GM12878 (cell line): ENCODE measurements around the gene MYO1E. TPM values are rescaled to one million over a fixed set of nuclear protein-coding genes. Genes with fewer than 3 reads are reported as not detected.
A peak's percentile ranks its signal among the peaks of the same experiment; 100 is the strongest.

Experiments
- ATAC-seq: fragments of 200-7000 bp; cut with Tn5 transposase; 3 replicates; pipeline ENCODE4 v1.9.1; 2020; ENCODE audit warnings: mild to moderate bottlenecking, moderate library complexity
- BruUV-seq: library from RNA; stranded (reverse); fragments of 400-500 nt; replicated peaks from 2 replicates; lab custom pipeline; 2021; lab: Mats Ljungman, UMichigan
- CTCF ChIA-PET: fragments of 300-600 bp; sonication (Branson Sonifier 250); formaldehyde crosslinking; extraction: SDS; loops from one replicate; lab custom pipeline; 2021; ENCODE audit warnings: inconsistent platforms; lab: Yijun Ruan, JAX
- POLR2A ChIA-PET: fragments of 350-600 bp; formaldehyde crosslinking; extraction: SDS; loops from one replicate; lab custom pipeline; 2021; ENCODE audit warnings: inconsistent platforms; lab: Charles Lee
- RAD21 ChIA-PET: fragments of 300-600 bp; sonication (Branson Sonifier 250); formaldehyde crosslinking; loops from one replicate; lab custom pipeline; 2023; ENCODE audit warnings: antibody characterized with exemption; ENCODE audit not compliant: unreplicated experiment; lab: Charles Lee
- SMC1A ChIA-PET: fragments of 300-600 bp; sonication (Branson Sonifier 250); formaldehyde crosslinking; loops from one replicate; lab custom pipeline; 2023; ENCODE audit not compliant: unreplicated experiment, uncharacterized antibody; lab: Charles Lee
- DNase-seq: peaks from one replicate; pipeline ENCODE4 v3.0.0-alpha.2; 2011; ENCODE audit warnings: low read depth, low spot score
- FAIRE-seq: peaks from 3 replicates; lab custom pipeline; 2011; peaks lifted over from hg19 to GRCh38; lab: Jason Lieb, UNC
- H2AFZ ChIP-seq: 2 replicates; pipeline ENCODE4 v1.6.0; 2011; ENCODE audit warnings: low read depth, low read length, control low read depth; ENCODE audit not compliant: control insufficient read depth
- H3K27ac ChIP-seq: 2 replicates; pipeline ENCODE4 v1.5.1; 2011; ENCODE audit warnings: control low read depth; ENCODE audit not compliant: control insufficient read depth, insufficient read depth
- H3K27me3 ChIP-seq, 2 experiments: replicated peaks in 1 of 2; 2 replicates each; pipeline versions ENCODE4 v1.6.0 to v1.6.1; 2011; ENCODE audit warnings: low read length in 1 of 2; ENCODE audit not compliant: control insufficient read depth in 2 of 2, insufficient read depth in 2 of 2
- H3K36me3 ChIP-seq, 2 experiments: 2 replicates each; pipeline ENCODE4 v1.5.1; 2011; ENCODE audit warnings: low read length in 1 of 2; ENCODE audit not compliant: control insufficient read depth in 2 of 2, insufficient read depth in 2 of 2
- H3K4me1 ChIP-seq: 2 replicates; pipeline ENCODE4 v1.6.1; 2011; ENCODE audit warnings: mild to moderate bottlenecking, low read length, moderate library complexity, mixed read lengths; ENCODE audit not compliant: control insufficient read depth, insufficient read depth
- H3K4me2 ChIP-seq: 2 replicates; pipeline ENCODE4 v1.6.0; 2011; ENCODE audit warnings: control low read depth; ENCODE audit not compliant: control insufficient read depth, insufficient read depth
- H3K4me3 ChIP-seq: fragments of 200-600 bp; sonication (generic); 2 replicates; pipeline ENCODE4 v1.5.1; 2016
- H3K79me2 ChIP-seq: 2 replicates; pipeline ENCODE4 v1.6.0; 2011; ENCODE audit warnings: low read length; ENCODE audit not compliant: control insufficient read depth, insufficient read depth
- H3K9ac ChIP-seq: 2 replicates; pipeline ENCODE4 v1.8.0; 2011; ENCODE audit warnings: low read length, control low read depth, mixed read lengths; ENCODE audit not compliant: control insufficient read depth, insufficient read depth
- H3K9me3 ChIP-seq: replicated peaks from 3 replicates; pipeline ENCODE4 v1.5.1; 2011; ENCODE audit warnings: mild to moderate bottlenecking, low read length; ENCODE audit not compliant: control insufficient read depth, insufficient read depth
- H4K20me1 ChIP-seq: 2 replicates; pipeline ENCODE4 v1.6.0; 2011; ENCODE audit not compliant: control insufficient read depth, insufficient read depth
- CHD2 ChIP-seq: IDR thresholded peaks from 2 replicates; pipeline ENCODE4 v1.6.1; 2011; ENCODE audit warnings: low read depth, low read length, improper control_type of control experiment, borderline replicate concordance
- FOXK2 ChIP-seq: fragments of 450-650 bp; IDR thresholded peaks from 2 replicates; pipeline ENCODE4 v1.6.1; 2017; ENCODE audit warnings: mild to moderate bottlenecking, moderate library complexity
- JUNB ChIP-seq: IDR thresholded peaks from 2 replicates; pipeline ENCODE4 v1.6.1; 2016; ENCODE audit warnings: antibody characterized with exemption, mild to moderate bottlenecking
- JUND ChIP-seq: IDR thresholded peaks from 2 replicates; pipeline ENCODE4 v1.6.1; 2012; ENCODE audit warnings: low read depth, mild to moderate bottlenecking, low read length, improper control_type of control experiment, moderate library complexity
- MXI1 ChIP-seq: fragments of 150-350 bp; IDR thresholded peaks from 2 replicates; pipeline ENCODE4 v1.6.1; 2011; ENCODE audit warnings: low read depth, mild to moderate bottlenecking, inconsistent platforms, low read length, improper control_type of control experiment
- NBN ChIP-seq: fragments of 450-650 bp; IDR thresholded peaks from 2 replicates; pipeline ENCODE4 v1.6.1; 2016
- SMARCA5 ChIP-seq: fragments of 450-650 bp; IDR thresholded peaks from 2 replicates; pipeline ENCODE4 v1.6.1; 2017; ENCODE audit warnings: mild to moderate bottlenecking
- STAT1 ChIP-seq: fragments of 450-650 bp; conservative IDR thresholded peaks from 2 replicates; pipeline ENCODE4 v1.6.1; 2014; ENCODE audit warnings: antibody characterized with exemption, mild to moderate bottlenecking
- ZNF24 ChIP-seq: fragments of 450-650 bp; IDR thresholded peaks from 2 replicates; pipeline ENCODE4 v1.6.1; 2017; ENCODE audit warnings: antibody characterized with exemption, mild to moderate bottlenecking
- ZNF384 ChIP-seq: IDR thresholded peaks from 2 replicates; pipeline ENCODE4 v1.6.1; 2012; ENCODE audit warnings: low read depth, mild to moderate bottlenecking, low read length, improper control_type of control experiment, borderline replicate concordance
- ZNF622 ChIP-seq: fragments of 450-650 bp; IDR thresholded peaks from 2 replicates; pipeline ENCODE4 v1.6.1; 2017; ENCODE audit warnings: mild to moderate bottlenecking, inconsistent platforms
- WGBS: methylation state at CpG from one replicate; pipeline ENCODE4 v1.1.6; 2016; ENCODE audit warnings: low lambda C conversion rate; ENCODE audit not compliant: insufficient replicate concordance, insufficient coverage; ENCODE audit errors: missing lambda C conversion rate; 5-methylcytosine and 5-hydroxymethylcytosine counted together
- in situ Hi-C: fragments of 300-500 bp; cut with MboI; formaldehyde crosslinking; loops from 9 replicates; pipeline ENCODE4 v1.14.3; 2018; ENCODE audit warnings: mixed read lengths
- intact Hi-C: fragments of 100-400 bp; cut with micrococcal nuclease; formaldehyde crosslinking; loops from one replicate; pipeline ENCODE4 v1.14.2; 2022; ENCODE audit not compliant: unreplicated experiment
- polyA plus RNA-seq, 11 experiments: library from polyadenylated mRNA; depleted of rRNA in 4 of 11; unstranded in 6 of 11; stranded (reverse) in 5 of 11; fragments of >200 nt; fragmentation: Nextera tagmentation in 4 of 11; fragmentation: Illumina TruSeq in 1 of 11; extraction: Ambion mirVana in 4 of 11; extraction: Trizol in 1 of 11; gene quantifications; 1 replicate in 1 of 11; 2 replicates in 10 of 11; pipeline versions ENCODE4 v1.2.1 to v1.2.3, GENCODE V29; 2011 to 2016; ENCODE audit warnings: inconsistent platforms in 2 of 11, missing spikeins in 2 of 11, low read depth in 1 of 11
- total RNA-seq, 4 experiments: library from RNA; depleted of rRNA in 3 of 4; stranded (reverse); fragments of >200 nt in 3 of 4; fragmentation: Illumina TruSeq in 1 of 4; extraction: Trizol in 1 of 4; gene quantifications; 2 replicates each; pipeline versions ENCODE4 v1.2.1 to v1.2.3, GENCODE V29; 2013 to 2021
- TF ChIP-seq, protein P1 (sequence below): fragments of 450-650 bp; IDR thresholded peaks from 2 replicates; pipeline ENCODE4 v1.6.1; 2016; ENCODE audit warnings: mild to moderate bottlenecking
- TF ChIP-seq, protein P2 (sequence below): fragments of 450-650 bp; IDR thresholded peaks from 2 replicates; pipeline ENCODE4 v1.6.1; 2014; ENCODE audit warnings: mild to moderate bottlenecking
- TF ChIP-seq, protein P3 (sequence below): IDR thresholded peaks from 2 replicates; pipeline ENCODE4 v1.6.1; 2012; ENCODE audit warnings: low read depth, low read length, improper control_type of control experiment

The MYO1E gene
- total and polyA plus RNA-seq, 10 of the 15 experiments (the other 5 are each of a cell fraction or from before 2014, with no cell fraction given) = 10.3 to 266 (median 64.9) TPM

DNA sequence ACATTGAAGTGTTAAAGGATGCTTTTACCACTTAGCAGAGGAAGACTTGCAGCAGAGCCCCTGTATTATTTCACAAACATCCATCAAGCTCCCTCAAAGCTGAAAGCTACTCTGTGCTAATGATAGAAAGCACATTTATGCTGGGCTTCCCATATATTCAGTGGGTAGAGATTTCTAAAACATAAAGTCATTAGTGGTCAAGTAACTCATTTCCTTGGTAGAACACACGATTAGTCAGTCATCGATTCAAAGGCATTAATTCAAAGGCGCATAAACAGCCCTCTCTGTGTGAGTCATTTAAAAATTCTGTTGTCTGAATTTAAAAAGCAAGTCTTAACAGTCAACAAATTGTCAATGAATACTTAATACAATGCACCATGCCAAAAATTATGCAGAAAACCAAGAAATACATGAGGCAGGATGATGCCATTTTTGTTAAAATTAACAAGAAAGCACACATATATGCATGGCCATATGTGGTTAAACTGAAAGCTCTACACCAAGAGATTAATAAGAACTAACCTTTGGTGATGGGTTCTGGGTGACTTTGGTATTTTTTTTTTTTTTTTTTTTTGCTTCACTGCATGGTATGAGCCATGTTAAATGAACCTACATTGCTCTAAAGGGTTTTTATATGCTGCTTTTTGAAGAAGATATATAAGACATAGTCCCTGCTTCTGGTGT lies 104.4 kb downstream of the MYO1E start:
- FAIRE-seq (no peak), ATAC-seq (peak; percentile 86), DNase-seq (no peak)
- ChIA-PET POLR2A (interaction anchor here (0.6 kb wide), 1 partner anchor 73 kb away, joined by 12 read pairs; no protein-coding TSS in a partner anchor), SMC1A (interaction anchor here (0.9 to 2.1 kb wide), 4 partner anchors 12 to 31 kb away, joined by 3 to 7 read pairs (median 4); no protein-coding TSS in a partner anchor), CTCF (no interaction called here), RAD21 (no interaction called here)
- Histone ChIP-seq H3K9ac (no peak overlapping the region), H3K9me3 (no peaks in the 10 kb centered on the region), H3K27me3 (no peaks in the 10 kb centered on the region), H3K79me2 (peaks cover 11% of the 10 kb centered on the region), H2AFZ (no peak overlapping the region), H4K20me1 (no peaks in the 10 kb centered on the region), H3K27ac (no peak overlapping the region), H3K4me1 (no peaks in the 10 kb centered on the region), H3K4me3 (no peak overlapping the region), H3K36me3 (peaks cover 0 to 22% of the 10 kb centered on the region in 2 experiments; a peak in 3 of 4 replicates), H3K4me2 (no peak overlapping the region)
- intact Hi-C loops (no loop called here), in situ Hi-C loops (no loop called here)
- BruUV-seq = no TSS peak
- WGBS = 4% methylated on average over 3 of the region's 3 CpGs
- TF ChIP-seq ZNF384 (peak; percentile 55), ZNF24 (peak; percentile 73), STAT1 (no peak)

DNA sequence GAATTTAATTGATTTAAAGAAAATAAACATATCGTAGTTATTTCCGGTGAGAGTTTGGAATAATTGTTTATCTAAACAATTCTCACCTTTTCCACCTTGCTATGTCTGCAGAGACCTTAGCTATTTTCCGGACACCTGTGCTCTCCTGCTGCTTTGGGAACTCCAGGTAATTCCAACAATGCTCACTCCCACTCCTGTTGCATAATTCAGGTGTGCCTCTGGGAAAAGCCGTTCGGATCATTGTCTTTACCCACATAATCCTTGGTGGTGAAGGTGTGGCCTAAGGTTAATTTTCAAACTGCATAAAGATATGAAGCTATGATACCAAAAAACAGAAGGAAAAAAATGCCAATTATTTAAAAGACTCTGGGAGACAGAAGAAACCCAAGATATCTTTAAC lies 106.6 kb downstream of the MYO1E start:
- no peak overlapping the region for H3K4me3 ChIP-seq
- no peaks in the 10 kb centered on the region for H3K27me3 ChIP-seq
- in situ Hi-C loops (no loop called here), intact Hi-C loops (no loop called here)
- no peak overlapping the region for H3K27ac ChIP-seq
- H3K4me1 ChIP-seq = no peaks in the 10 kb centered on the region
- ATAC-seq (no peak), DNase-seq (no peak), FAIRE-seq (no peak)
- no peak overlapping the region for H2AFZ ChIP-seq
- WGBS = 95% methylated on average over 5 of the region's 5 CpGs
- H3K9ac ChIP-seq = no peak overlapping the region
- H3K79me2 ChIP-seq = no peaks in the 10 kb centered on the region; the same call in none of the 2 replicates
- ChIA-PET CTCF (interaction anchor here (0.5 to 2.1 kb wide), 4 partner anchors 14 to 247 kb away, joined by 3 to 7 read pairs (median 4); no protein-coding TSS in a partner anchor), SMC1A (interaction anchor here (0.7 to 1.2 kb wide), 3 partner anchors 25 to 235 kb away, joined by 3 read pairs; no protein-coding TSS in a partner anchor), POLR2A (interaction anchor here (0.6 to 0.9 kb wide), 2 partner anchors 11 to 141 kb away, joined by 4 read pairs; no protein-coding TSS in a partner anchor), RAD21 (interaction anchor here (0.5 kb wide), 1 partner anchor 262 kb away, joined by 4 read pairs; no protein-coding TSS in a partner anchor)
- H3K4me2 ChIP-seq = no peak overlapping the region
- H3K36me3 ChIP-seq = peaks cover 0 to 21% of the 10 kb centered on the region in 2 experiments
- H3K9me3 ChIP-seq = no peaks in the 10 kb centered on the region
- BruUV-seq = no TSS peak
- no peaks in the 10 kb centered on the region for H4K20me1 ChIP-seq
- TF ChIP-seq, protein P1, sequence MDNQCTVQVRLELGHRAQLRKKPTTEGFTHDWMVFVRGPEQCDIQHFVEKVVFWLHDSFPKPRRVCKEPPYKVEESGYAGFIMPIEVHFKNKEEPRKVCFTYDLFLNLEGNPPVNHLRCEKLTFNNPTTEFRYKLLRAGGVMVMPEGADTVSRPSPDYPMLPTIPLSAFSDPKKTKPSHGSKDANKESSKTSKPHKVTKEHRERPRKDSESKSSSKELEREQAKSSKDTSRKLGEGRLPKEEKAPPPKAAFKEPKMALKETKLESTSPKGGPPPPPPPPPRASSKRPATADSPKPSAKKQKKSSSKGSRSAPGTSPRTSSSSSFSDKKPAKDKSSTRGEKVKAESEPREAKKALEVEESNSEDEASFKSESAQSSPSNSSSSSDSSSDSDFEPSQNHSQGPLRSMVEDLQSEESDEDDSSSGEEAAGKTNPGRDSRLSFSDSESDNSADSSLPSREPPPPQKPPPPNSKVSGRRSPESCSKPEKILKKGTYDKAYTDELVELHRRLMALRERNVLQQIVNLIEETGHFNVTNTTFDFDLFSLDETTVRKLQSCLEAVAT = no peak
- TF ChIP-seq CHD2 (no peak), NBN (no peak), JUNB (no peak), JUND (no peak), SMARCA5 (no peak), ZNF622 (no peak), MXI1 (no peak), FOXK2 (no peak)
- TF ChIP-seq, protein P2, sequence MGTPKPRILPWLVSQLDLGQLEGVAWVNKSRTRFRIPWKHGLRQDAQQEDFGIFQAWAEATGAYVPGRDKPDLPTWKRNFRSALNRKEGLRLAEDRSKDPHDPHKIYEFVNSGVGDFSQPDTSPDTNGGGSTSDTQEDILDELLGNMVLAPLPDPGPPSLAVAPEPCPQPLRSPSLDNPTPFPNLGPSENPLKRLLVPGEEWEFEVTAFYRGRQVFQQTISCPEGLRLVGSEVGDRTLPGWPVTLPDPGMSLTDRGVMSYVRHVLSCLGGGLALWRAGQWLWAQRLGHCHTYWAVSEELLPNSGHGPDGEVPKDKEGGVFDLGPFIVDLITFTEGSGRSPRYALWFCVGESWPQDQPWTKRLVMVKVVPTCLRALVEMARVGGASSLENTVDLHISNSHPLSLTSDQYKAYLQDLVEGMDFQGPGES = no peak
- TF ChIP-seq, protein P3, sequence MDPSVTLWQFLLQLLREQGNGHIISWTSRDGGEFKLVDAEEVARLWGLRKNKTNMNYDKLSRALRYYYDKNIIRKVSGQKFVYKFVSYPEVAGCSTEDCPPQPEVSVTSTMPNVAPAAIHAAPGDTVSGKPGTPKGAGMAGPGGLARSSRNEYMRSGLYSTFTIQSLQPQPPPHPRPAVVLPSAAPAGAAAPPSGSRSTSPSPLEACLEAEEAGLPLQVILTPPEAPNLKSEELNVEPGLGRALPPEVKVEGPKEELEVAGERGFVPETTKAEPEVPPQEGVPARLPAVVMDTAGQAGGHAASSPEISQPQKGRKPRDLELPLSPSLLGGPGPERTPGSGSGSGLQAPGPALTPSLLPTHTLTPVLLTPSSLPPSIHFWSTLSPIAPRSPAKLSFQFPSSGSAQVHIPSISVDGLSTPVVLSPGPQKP = no peak
